Neural crest cell (in vitro differentiated cells): ENCODE data around the gene CYP2W1. TPM values are rescaled to one million over a fixed set of nuclear protein-coding genes. Genes with fewer than 3 reads are reported as not detected.
A peak's percentile ranks its signal among the peaks of the same experiment; 100 is the strongest.

Experiments used
- microRNA-seq: library from miRNA; unstranded; fragments of <30 nt; microRNA quantifications from one replicate; pipeline ENCODE4, GENCODE V29; 2020
- total RNA-seq: library from RNA; stranded (reverse); gene quantifications from 2 replicates; pipeline ENCODE4 v1.2.1, GENCODE V29; 2021

The CYP2W1 gene
- total RNA-seq, 1 donor from 2014 or later, result not detected

Small RNA genes lying within 50 kb of the gene (microRNA-seq; reads per million reads assigned to microRNA genes)
- gene MIR339, result 3,918 reads per million, percentile 90 among the genes with 10 or more reads in this experiment

Other genes starting within 250 kb of the CYP2W1 start
- 99.9 and 101 TPM in 2 replicates for gene SUN1, start 150.7 kb upstream of the CYP2W1 start, total RNA-seq
- 50.4 and 55.2 TPM in 2 replicates for gene GET4, start 106.6 kb upstream of the CYP2W1 start, total RNA-seq
- 5.2 and 6.4 TPM in 2 replicates for gene ADAP1, start 28.5 kb upstream of the CYP2W1 start, total RNA-seq
- gene COX19, start 7.6 kb upstream of the CYP2W1 start, total RNA-seq, result 12.7 and 13.1 TPM in 2 replicates
- 0.41 TPM in 1 of 2 replicates, not detected in the other for gene GPR146, start 61.4 kb downstream of the CYP2W1 start, total RNA-seq
- 0.91 and 1.1 TPM in 2 replicates for gene GPER1, start 104.9 kb downstream of the CYP2W1 start, total RNA-seq
- gene ZFAND2A, start 177.0 kb downstream of the CYP2W1 start, total RNA-seq, result 13.6 and 14.5 TPM in 2 replicates
- 2.4 and 2.7 TPM in 2 replicates for gene UNCX, start 249.7 kb downstream of the CYP2W1 start, total RNA-seq